HG02870 (cell line): ENCODE data around the gene ADCY4.
"Not testable (repeated sequence)": the region's sequence is repeated elsewhere in the genome, so short reads cannot be mapped to it uniquely, and the experiment has no call there.

Experiments used
- ATAC-seq: cut with Tn5 transposase; IDR thresholded peaks from one replicate; pipeline ENCODE4 v1.9.1; 2021; ENCODE audit warnings: mild to moderate bottlenecking, moderate library complexity; ENCODE audit not compliant: unreplicated experiment

The ADCY4 gene

DNA sequence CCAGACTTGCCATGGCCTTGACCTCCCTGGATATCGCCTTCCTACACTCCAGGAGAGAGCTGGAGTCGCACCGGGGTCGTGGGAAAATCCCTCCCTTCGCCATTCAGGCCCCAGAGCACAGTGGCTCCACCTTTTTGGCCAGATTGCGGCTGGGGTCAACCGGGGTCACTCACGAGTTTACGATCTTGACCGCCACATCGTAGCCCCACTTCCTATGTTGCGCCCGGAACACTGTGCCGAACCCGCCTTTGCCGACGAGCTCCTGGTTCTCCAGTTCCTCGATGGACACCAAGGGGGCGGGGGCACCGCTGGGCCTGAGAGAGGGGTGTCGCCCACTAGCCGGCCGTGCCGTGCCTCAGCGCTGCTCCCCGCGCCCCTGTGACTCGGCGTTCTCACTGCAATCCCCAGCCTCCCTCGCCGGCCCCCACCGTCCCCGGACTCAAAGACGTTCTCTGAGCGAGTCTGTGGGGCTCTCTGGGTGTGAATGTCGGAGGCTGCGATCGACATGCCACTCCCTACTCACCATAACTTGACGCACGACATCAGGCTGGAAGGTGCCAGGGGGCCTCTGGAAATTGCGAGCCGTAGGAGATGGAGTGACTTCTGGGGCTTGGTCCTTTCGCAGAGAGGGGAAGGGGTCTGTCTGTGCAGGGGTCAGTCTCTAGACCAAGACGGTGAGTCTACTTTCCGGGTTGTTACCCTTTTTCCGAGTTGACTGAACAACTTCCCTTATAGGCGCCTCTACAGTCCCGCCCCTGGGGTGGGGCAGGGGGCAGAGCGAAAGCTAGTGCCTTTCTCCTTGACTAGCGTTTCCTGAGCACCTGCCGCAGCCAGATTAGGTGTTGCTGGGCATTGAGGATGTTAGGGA, 4.6 kb upstream of the ADCY4 start, which contains the start of gene RIPK3:
Gene RIPK3, minus strand, starts transcription at position 708 of the 868 bp plus-strand sequence. Its CDS starts 165 bp downstream, at position 543.
- peak; percentile 80 for ATAC-seq

DNA sequence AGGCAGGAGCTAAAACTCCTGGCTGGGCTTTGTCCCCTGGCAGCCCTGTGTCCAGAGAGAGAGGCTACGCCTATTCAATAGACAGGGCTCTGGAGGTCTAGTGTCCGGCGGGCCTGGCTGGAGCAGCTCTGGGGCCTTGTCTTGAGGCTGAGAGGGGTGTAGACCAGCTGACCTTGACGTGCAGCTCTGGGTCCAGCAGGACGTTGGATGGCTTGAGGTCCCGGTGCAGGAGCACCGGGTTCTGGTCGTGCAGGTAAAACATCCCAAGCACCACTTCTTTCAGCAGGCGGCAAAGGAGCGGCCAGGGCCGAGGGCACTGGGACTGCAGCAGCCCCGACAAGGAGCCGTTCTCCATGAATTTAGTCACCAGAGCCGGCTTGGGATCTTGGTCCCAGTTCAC, 4.0 kb upstream of the ADCY4 start:
- no peak for ATAC-seq

DNA sequence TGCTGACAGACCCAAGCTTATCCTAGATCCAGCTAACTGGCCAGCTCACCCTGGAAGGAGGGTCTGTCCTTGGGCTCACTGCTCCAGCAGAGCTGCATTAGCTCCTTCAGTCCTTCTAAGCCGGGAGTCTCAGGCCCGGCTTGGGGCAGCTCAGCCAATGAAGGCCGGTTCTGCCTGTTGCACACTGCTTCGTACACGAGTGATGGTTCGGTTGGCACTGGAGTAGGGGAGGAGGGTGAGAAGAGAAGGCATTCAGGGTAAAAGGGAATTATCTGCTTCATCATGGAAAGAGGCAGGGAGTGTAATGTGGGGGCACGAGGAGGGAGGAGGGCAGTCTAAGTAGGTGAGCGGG, 2.9 kb upstream of the ADCY4 start:
- ATAC-seq = no peak

DNA sequence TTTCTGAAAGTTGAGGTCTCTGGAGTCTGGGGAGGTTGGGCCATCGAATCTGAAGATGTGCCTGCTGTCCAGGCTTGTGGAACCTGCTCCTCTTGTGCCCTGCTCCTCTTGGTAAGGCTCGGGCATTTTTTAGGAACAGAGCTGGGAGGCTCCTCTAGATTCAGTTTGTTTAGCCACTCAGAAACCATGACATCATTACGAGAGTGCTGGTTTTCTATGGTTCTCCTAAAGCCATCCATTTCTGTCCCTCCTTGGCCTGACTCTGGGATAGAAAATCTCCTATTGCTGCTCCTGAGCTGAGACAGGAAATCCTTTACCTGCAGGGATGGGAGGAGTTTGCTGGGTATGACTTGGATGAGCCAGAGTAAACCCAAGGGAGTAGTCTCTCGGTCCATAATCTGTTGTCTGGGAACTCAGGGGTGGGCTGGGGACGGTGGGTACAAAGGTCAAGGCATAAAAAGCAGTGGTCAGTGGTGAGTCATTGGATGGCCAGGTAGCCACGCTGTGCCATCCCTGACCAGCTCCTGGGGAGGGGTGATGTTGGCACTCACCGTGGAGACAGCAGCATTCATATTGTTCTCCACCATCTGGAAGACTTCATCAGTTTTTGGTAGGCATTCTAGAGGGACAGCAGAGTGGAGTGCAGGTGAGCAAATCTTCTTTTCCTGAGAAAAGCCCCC, 2.4 kb upstream of the ADCY4 start:
- no peak for ATAC-seq

DNA sequence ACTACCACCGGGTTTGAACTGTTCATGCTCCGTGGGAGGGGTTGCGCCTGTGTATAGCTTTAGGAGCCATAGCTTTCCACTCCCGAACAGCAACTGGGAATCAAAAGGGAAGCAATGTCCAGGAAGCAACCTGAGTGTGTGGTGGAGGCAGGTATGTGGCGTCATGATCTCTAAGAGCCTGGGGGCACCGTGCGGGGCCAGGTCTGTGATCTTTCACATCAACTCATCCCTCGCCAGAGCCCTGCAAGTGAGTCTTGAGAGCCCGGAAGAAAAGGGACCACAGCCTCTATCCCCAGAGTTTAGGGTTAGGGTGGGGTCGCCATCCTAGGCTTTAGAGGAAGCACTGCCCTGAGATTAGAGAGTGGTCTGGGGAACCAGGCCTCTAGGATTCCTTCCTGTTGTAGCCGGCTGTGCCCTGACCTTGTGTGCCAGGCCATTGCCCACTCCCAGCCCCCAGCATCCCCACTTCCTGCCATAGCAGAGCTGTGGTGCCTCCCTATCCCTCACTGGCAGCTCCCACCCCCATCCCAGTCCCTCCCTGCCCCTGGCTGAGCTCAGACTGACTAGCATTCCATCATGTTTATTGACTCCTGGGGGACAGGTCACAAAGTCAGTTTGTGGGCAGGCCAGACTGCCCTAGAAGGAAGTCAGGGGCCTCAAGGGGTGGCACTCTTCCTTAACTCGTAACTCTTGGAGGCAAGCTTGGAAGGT, 745 bp upstream of the ADCY4 start:
- ATAC-seq = no peak

DNA sequence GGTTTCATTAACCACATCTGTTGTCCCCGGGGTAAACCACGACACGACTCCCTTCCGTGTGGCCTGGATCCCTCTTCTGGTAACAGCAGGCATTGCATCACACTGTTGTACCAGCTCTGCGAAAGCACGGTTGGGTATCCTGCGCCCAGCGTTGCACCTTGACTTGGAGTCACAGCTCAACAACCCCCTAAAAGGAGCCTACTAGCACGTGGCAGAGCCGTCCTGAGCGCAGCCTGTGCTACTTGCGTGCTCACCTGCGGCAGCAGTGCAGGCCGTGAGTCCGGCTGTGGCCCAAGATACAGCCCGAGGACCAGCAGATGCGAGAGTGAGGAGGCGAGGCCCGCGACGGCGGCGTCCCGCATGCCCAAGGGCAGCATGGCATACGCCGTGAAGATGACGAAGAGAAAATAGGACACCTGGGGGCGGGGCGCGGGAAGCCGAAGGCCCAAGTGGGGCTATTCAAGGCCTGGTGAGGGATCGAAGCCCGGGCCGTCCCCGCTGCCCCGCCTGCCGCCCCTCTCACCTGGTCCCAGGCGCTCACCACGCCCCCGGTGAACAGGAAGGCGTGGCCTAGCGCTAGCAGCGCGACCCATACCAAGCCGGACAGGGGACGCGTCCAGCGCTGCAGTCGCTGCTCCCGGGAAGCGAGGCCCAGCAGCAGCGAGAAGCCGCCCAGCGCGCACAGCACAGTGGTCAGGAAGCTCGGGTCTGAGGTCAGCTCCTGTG, 2.4 kb downstream of the ADCY4 start:
- peak; percentile 76 for ATAC-seq

DNA sequence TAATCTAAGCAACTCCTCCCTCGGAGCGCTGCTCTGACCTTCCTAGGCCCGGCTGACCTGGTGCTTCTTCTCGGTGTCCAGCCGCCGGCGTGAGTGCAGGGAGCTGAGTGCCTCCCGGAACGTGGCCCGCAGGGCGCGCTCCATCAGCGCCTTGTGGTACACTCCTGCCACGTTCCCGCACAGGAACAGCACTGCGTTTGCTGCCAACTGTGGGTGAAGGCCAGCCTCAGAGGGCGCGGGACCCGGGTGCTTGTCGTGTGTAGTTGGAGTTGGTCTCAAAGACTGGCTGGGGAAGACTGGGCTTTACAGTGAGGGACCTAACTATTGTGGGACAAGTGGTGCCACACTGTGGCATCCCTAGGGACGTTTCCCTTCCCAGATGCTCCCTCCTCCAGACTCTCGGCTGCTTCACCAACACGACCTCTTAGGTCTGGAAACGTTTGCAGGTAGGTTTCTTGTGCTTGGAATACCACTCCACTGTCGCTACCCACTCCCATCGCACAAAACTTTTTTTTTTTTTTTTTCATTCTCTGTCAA, 3.1 kb downstream of the ADCY4 start:
- no peak for ATAC-seq

DNA sequence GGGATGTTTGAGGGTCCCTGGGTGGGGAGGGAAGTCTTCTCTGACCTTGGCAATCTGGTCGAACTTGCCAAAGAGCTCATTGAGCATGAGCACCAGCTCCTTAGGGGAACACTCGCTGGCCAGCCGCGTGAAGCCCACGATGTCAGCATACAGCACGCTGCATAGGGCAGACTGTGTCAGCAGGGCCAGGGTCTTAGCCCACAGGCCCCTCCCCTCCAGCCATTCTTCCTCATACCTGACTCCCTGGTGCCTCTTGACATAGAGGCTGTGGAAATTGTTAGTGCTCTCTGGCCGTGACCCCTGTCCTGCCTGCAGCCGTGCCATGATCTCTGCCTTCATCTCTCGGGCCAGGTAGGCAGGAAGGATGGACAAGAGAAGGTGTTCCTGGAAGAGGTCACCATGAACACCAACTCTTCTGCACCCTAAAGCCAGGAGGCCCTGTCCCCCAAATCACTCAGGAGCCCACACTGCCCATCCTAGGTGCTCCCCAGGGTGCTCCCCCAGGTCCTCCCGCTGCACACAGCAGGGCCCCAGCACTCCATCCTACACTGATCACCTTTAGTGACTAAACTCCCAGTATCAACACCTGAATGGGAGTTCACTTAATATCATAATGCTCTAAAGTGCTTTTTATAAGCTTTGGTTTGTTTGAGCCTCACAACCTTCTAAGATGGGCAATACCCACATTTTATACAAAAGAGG, 3.7 kb downstream of the ADCY4 start:
- no peak for ATAC-seq

DNA sequence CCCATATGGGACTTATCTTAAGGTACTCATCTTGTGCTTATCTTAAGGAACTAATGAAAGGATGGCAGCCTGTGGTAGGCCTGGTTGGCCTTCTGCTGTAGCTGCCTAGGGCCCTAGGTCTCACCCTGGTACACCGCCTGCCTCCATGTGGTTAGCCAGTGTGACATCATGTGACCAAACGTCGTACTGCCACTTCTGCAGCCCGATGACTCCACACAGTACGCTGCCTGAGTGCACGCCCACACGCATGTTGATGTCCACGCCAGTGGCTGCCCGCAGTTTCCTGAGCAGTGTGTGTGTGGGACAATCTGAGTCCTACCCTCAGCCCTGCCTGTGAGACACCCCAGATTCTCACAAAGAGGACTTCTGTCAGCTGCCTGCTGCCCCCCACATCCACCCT, 5.1 kb downstream of the ADCY4 start:
- no peak for ATAC-seq

DNA sequence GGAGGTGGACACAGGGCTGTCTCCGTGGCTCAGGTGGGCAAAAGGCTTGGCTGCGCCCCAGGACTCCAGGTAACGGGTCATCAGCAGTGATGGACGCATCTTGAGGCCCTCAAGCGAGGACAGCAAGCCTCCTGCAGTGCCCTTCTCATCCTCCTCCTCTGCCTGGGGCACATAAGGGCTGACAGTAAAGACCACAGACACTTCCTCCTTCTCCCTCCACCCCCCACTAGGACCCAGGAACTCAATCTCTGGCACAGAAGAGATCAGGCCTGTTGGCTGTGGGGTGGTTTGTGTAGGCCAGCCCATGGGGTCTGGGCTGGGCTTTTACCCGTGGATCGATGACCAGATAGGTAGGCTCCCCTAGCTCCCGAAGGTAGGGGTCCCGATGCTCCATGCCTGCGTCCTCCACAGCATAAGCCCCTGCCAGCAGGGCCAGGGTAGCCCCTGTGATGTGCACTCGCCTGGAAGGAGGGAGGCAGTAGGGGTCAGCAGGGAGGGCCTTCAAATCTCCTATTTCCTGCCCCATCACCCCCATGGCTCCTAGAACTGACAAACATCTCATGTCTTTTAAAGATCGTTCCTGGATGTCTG, 5.7 kb downstream of the ADCY4 start:
- no peak for ATAC-seq

DNA sequence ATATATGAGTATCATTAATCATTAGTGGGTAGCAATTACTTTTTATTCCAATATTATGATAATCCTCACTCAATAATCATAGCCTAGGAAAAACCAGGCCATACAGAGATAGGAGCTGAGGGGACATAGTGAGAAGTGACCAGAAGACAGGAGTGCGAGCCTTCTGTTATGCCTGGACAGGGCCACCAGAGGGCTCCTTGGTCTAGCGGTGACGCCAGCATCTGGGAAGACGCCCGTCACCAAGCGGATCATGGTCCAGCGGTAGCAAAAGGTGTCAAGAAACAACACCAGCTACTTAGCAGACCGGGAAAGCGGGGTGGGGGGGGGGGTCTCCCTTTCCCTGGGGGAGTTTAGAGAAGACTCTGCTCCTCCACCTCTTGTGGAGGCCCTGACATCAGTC, 7.0 kb downstream of the ADCY4 start:
- ATAC-seq = not testable (repeated sequence)

DNA sequence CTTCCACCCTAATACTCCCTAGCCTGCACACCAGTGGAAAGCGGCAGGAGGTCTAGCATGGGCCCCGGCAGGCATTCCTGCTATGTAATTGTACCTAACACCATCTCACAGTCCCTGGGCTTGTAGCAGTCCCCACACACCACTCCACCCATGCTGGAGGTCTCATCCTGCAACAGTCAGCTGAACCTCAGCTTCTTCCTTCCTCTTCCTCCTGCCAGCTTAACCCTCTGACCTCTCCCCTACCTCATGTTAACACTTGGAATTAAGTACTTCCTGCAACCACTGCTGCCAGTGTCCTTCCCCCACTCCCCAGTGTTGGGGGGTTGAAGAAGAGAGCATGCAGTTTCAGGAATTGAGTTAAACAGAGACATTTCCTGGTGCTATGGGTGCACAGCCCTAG, 7.6 kb downstream of the ADCY4 start:
- no peak for ATAC-seq

DNA sequence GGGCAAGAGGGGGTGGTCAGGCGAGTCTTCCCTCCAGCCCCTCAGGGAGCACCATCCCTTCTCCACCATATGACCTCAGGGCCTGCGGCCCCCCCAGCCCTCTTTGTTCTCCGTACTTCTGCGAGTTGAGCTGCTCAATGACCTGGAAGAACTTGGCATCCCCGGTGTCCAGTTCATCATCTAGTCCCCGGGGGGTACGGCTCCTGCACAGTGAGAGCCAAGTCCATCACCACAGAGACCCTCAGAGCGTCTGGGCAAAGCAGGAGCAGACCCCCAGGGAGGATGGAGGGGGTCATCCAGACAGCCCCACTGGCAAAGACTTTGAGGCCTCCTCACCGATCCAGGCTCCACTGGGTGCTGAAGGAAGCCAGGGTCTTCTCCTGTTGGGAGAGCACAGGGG, 8.9 kb downstream of the ADCY4 start:
- ATAC-seq = no peak

DNA sequence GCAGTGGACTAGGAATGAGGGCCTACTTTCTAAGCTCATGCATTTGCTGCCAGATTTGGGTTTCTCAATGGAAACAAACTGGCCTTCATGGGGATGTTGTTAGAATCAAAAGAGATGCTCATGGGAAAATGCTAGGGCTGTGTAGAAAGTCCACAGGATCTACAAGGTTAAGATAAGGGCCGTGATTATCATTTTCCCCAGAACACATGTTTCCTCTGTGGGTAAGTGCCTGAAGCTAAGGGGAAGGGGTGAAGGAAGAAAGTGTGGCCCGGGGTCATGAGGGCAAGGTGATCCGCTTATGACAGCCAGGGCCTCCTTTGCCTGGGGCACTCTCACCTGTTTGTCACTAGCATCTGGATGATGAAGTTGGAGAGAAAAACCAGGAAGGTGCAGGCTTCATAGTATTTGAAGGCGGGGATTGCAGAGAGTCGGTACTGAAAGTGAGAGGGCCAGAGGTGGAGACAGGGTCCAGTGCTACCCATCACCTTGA, 9.8 kb downstream of the ADCY4 start:
- no peak for ATAC-seq

DNA sequence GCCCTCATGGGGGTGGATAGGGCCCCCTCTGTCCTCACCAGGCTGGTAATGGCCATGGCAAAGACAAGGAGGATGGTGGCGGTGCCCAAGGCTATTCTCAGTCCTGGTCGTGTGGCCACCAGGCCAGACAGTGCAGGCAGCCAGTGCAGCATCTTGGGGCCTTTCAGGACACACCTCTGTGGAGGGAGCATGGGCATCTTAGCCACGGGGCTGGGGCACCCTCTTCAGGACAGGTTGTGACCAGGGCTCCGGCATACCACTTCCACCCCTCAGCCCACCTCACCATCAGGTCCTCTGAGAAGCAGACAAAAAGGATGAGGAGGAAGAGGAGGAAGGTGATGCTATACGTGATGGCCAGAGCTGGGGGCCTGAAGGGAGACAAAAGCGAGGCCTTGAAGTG, 10.8 kb downstream of the ADCY4 start:
- no peak for ATAC-seq

DNA sequence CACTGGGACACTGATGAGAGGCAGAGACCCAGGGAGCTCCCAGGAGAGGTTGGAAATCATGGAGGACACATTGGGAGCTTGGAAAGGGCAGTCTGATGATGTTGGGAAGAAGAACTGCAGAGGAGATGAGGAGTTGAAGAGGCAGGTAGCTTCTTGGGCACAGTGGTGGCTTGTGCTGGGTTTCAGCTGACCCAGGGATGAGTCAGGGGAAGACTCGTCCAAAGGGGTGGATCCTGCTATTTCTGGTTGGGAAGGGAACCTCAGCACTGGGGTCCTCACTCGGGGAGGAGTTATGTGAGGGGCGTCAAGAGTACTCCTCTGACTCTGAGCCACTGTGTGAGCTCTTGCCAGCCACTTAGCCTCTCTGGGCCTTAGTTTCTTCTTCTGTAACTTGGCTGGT, 11.5 kb downstream of the ADCY4 start:
- ATAC-seq = no peak

DNA sequence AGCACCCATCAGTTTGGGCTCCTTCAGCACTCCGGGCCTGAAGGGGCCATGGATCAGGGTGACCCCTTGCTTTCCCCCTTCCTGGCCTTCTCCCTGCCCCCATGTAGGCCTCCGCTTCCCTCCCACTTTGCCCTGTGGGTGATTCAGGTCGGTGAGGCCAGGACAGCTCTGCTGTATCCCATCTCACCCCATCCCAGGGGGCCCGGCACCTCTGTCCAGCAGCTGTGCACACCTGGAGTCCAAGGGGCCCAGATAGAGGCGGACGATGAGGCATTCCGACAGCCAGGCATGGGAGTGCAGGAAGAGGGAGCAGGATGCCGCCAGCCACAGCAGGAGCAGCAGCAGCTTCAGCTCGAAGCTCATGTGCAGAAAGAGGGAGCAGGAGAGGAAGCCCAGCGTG, 12.2 kb downstream of the ADCY4 start:
- no peak for ATAC-seq

DNA sequence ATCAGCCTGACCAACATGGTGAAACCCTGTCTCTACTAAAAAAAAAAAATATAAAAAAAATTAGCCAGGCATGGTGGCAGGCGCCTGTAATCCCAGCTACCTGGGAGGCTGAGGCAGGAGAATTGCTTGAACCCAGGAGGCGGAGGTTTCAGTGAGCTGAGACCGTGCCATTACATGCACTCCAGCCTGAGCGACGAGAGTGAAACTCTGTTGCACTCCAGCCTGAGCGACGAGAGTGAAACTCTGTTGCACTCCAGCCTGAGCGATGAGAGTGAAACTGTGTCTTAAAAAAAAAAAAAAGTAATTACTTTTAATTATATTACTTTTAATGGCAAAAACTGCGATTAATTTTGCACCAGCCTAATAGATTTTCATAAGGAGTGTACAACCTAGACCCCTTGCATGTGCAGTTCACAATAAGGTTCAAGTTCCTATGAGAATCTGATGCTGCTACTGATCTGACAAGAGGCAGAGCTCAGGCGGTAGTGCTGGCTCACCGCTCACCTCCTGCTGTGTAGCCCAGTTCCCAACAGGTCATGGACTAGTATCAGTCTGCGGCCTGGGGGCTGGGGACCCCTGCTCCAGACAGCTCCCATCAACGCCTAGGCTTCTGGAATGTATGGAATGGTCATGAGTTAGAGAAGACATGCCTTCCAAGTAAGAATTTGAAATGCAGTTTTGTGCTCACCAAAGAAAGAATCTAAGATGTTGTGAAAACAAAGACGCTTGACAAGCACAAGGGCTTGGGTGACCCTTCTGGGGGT, 13.5 kb downstream of the ADCY4 start:
- no peak for ATAC-seq
